Stimulated activated CD4-positive, alpha-beta T cell treated with anti-CD3 and anti-CD28 coated beads, Interleukin-4, amount 100 ng/mL, for 1 hour (primary cell): ENCODE data around the gene FOXO3.
"Not testable (repeated sequence)": the region's sequence is repeated elsewhere in the genome, so short reads cannot be mapped to it uniquely, and the experiment has no call there.

Source experiments
- DNase-seq: peaks from one replicate; pipeline ENCODE4 v3.0.0-alpha.2; 2020

The FOXO3 gene

GRCh38 chr6:108556250-108556649 lies 4.5 kb upstream of the FOXO3 start:
- DNase-seq, result no peak

- no peak for DNase-seq
Observed at GRCh38 chr6:108556866-108557493, 3.7 kb upstream of the FOXO3 start.

GRCh38 chr6:108557494-108558371 lies 3.0 kb upstream of the FOXO3 start:
- peak; percentile 80 for DNase-seq

- peak; percentile 96 for DNase-seq
Observed at GRCh38 chr6:108558372-108559096, 2.2 kb upstream of the FOXO3 start.

- DNase-seq, result peak; percentile 84
Observed at GRCh38 chr6:108559097-108559883, 1.4 kb upstream of the FOXO3 start.

- peak; percentile 37 for DNase-seq
Observed at GRCh38 chr6:108559884-108560462, 744 bp upstream of the FOXO3 start.

GRCh38 chr6:108561309-108561647 lies 561 bp downstream of the FOXO3 start:
- DNase-seq, result not testable (repeated sequence)

GRCh38 chr6:108561742-108562502 lies 1.2 kb downstream of the FOXO3 start:
- no peak for DNase-seq

- DNase-seq, result no peak
Observed at GRCh38 chr6:108562503-108562993, 1.8 kb downstream of the FOXO3 start.

GRCh38 chr6:108563292-108563691 lies 2.6 kb downstream of the FOXO3 start:
- DNase-seq, result no peak

- no peak for DNase-seq
Observed at GRCh38 chr6:108564178-108564577, 3.5 kb downstream of the FOXO3 start.

GRCh38 chr6:108565091-108565766 lies 4.5 kb downstream of the FOXO3 start:
- no peak for DNase-seq

- DNase-seq, result no peak
Observed at GRCh38 chr6:108565893-108566292, 5.2 kb downstream of the FOXO3 start.

- DNase-seq, result no peak
Observed at GRCh38 chr6:108566406-108566805, 5.7 kb downstream of the FOXO3 start.

GRCh38 chr6:108568101-108568500 lies 7.4 kb downstream of the FOXO3 start:
- DNase-seq, result no peak

GRCh38 chr6:108568551-108569305 lies 8.0 kb downstream of the FOXO3 start:
- no peak for DNase-seq

- DNase-seq, result no peak
Observed at GRCh38 chr6:108570517-108570916, 9.8 kb downstream of the FOXO3 start.

- no peak for DNase-seq
Observed at GRCh38 chr6:108574457-108575141, 13.9 kb downstream of the FOXO3 start.

GRCh38 chr6:108575905-108576494 lies 15.3 kb downstream of the FOXO3 start:
- DNase-seq, result no peak
